NK-92 (cell line): ENCODE results near the gene OBSL1.

Source experiments
- DNase-seq: peaks from one replicate; lab custom pipeline; 2025; ENCODE audit not compliant: unreplicated experiment; lab: John Stamatoyannopoulos, UW

The OBSL1 gene

GRCh38 chr2:219571311-219572236 is at the start of gene OBSL1:
Gene OBSL1 (minus strand): TSS chr2:219571539. CDS start chr2:219571232, 307 bp downstream.
- no peak for DNase-seq

DNA sequence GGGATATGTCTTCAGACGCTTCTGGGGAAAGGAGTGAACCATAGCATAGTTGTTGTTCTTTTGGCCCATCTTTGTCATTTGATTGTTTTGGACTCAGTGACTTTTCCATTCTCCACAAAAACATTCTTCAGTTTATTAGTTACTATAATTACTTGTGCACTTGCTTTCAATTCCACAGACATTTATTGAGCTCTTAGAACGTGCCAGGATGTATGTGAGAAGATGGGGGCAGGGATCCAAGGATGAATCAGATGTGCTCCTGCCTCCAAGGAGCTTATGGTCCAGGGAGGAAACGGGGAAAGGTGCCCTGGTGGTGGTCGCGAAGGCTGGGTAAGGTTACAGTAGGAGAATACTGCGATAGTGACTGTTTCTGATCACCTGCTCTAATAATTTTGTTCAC is 49.2 kb upstream of the OBSL1 start:
- no peak for DNase-seq

- no peak for DNase-seq
Measured at GRCh38 chr2:219619235-219619634, 47.9 kb upstream of the OBSL1 start.

- DNase-seq: no peak
Measured at GRCh38 chr2:219618733-219619122, 47.4 kb upstream of the OBSL1 start.

DNA sequence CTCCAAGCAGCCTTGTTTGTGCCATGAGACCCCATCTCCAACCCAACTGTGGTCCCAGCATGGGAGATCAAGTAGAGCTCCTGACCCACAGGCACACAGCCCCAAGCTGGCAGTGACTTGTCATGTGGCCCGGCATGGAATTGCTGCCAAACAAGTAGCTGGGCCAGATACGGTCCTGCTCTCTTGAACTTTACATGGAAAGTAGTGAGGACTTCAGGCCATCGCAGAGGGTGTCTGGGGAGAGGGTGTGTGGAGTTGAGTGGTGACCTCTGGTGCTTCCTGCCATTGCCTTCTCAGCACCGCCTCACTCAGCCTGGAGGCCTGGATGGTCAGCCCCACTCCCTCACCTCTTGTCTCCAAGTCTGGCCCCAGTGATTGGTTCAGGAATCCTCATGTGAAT is 45.2 kb upstream of the OBSL1 start:
- no peak for DNase-seq

DNA sequence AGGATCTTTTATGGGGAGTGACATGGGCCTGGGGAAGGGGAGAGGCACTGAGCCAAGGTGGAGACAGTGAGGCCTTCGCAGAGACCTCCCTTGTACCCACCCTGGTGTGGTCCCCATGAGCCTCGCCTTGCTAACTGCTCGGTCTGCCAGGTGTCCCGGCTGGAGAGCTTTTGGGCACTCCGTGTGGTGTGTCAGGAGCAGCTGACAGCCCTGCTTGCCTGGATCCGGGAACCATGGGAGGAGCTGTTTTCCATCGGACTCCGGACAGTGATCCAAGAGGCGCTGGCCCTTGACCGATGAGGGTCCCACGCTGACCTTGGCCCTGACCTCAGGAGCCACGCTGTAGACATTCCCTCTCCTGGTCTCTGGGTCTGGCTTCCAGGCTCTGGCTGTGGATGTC is 44.6 kb upstream of the OBSL1 start:
- DNase-seq: no peak

GRCh38 chr2:219615036-219615435 is 43.7 kb upstream of the OBSL1 start:
- no peak for DNase-seq

- DNase-seq: no peak
Measured at GRCh38 chr2:219614076-219614860, 42.9 kb upstream of the OBSL1 start.

GRCh38 chr2:219613461-219614070 is 42.2 kb upstream of the OBSL1 start:
- no peak for DNase-seq

GRCh38 chr2:219612577-219613286 is 41.4 kb upstream of the OBSL1 start:
- no peak for DNase-seq

DNA sequence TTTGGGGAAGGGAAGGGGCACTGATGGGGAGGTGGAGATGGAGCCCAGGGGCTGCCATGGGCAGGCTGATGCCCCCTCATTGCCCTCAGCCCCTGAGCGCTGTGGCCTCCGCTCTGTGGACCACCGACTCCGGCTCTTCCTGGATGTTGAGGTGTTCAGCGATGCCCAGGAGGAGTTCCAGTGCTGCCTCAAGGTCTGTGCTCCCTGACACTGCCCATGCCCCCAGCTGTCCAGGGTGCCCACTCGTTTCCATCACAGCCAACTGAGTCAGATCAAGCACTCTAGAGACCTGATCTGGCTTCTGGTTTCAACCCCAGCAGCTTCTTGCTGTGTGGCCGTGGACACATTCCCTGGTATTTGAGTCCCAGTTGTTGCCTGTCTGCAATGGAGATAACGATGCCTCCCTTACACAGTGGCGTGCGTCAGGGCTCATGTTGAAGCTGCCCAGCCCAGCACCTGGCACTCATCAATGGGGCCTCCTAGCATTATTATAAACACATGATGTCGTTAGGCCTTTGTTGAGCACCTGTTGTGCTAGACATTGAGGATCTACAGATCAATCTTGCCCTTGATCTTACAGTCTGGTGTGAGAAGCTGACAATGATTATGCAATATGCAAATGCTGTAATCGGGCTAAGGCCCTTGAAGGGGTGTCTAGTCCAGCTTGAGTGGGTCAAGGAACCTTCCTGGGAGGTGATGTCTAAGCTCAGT is 40.7 kb upstream of the OBSL1 start:
- DNase-seq: no peak

GRCh38 chr2:219611306-219611705 is 40.0 kb upstream of the OBSL1 start:
- DNase-seq: no peak

- DNase-seq: no peak
Measured at GRCh38 chr2:219609149-219609750, 37.9 kb upstream of the OBSL1 start.

GRCh38 chr2:219608399-219608964 is 37.1 kb upstream of the OBSL1 start:
- no peak for DNase-seq

DNA sequence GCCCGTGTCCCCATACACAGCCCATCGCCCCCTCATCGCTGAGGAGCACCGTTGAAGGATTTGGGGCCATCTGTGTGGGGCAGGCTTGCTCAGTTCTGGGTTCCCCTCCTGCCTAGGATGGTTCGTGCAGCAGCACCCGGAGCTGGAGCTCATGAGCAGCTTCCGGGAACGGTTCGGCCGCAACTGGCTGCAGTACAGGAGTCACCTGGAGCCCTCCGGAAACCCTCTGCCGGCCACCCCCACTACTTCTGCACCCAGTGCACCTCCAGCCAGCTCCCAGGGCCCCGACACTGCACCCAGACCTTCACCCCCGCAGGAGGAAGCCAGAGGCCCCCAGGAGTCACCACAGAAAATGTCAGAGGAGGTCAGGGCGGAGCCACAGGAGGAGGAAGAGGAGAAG is 36.6 kb upstream of the OBSL1 start:
- DNase-seq: no peak

DNA sequence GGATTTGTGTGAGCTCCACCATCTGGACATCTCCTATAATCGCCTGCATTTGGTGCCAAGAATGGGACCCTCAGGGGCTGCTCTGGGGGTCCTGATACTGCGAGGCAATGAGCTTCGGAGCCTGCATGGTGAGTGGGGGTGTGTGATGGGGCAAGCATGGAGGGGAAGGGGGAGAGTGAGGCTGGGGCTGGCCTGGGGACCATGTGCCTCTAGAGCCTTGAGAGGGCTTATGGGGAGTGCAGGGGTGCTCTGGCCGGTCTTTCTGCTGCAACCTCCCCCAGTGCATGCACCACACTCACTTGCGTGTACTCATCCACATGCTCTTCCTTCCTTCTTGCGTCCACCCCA is 34.2 kb upstream of the OBSL1 start:
- DNase-seq: no peak

- no peak for DNase-seq
Measured at GRCh38 chr2:219603771-219604170, 32.4 kb upstream of the OBSL1 start.

GRCh38 chr2:219598308-219599078 is 27.2 kb upstream of the OBSL1 start:
- DNase-seq: no peak
